GM21576 (cell line): ENCODE results near the gene CADPS2.

ENCODE experiments used
- ATAC-seq: cut with Tn5 transposase; IDR thresholded peaks from one replicate; pipeline ENCODE4 v1.9.1; 2021; ENCODE audit warnings: mild to moderate bottlenecking, moderate library complexity; ENCODE audit not compliant: unreplicated experiment

CADPS2 gene

DNA sequence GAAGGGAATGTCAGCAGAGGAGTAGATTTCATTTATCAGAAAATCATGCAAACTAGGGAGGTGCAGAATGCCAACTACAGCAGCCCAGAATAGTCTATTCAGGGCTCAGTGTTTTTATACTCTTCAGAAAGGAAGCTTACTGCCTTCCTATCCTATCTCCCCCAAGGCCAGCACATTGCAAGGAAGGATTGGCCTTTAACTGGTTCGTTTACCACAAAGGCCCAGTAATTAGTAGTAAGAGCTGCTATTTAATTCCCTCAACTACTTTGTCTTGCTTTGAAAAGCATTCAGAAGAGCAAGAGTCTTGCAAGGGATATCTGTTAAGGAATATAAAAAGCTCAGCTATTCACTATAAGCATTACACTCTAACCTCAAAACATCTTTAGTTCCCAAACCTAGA, 97.1 kb downstream of the CADPS2 start:
- no peak for ATAC-seq

DNA sequence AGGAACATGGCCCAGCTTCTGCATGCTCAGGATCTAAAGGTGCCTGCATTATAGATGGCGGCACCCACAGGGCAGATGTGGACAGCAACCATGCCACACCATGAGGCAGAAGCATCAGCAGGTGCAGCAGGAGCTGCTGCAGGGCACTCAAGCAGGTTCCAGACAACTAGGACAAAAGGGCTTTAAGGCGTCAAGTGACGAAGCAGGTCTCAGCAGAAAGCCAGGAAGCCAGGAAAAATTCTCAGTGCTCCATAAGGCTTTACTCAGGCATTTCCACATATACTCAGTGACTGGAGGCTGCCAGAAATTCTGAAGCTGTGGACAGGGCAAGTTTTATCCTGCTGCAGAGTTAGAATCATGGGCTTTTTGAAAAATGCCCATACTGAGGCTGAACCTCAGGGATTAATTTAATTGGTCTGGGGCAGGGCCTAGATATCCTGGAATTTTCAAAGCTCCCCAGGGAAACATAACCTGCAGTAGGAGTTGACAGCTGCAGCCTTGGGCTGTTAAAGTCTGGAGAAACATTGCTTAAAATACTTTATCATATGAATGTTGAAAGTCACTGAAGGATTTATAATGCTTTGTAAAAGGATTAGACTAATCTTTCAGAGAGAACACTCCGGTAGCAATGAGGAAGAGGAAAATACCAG, 115.4 kb downstream of the CADPS2 start:
- no peak for ATAC-seq

DNA sequence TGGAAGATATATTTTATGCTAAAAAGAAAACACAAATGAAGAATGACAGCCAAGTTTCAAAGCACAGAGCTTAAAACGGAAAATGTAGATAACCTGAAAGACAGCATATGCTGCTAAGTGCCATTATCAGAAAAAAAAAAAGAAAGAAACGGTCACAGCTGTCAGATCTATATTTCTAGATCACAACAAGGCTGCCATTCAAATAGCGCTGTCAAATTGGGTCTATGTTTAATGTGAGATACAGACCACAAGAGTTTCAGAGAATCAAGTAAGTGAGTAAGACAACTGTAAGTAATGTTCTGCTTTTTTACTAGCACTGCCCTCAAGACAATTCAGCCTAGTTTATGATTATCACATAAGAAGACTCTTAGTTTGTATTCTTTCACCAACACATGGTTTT, 117.4 kb downstream of the CADPS2 start:
- ATAC-seq: no peak

DNA sequence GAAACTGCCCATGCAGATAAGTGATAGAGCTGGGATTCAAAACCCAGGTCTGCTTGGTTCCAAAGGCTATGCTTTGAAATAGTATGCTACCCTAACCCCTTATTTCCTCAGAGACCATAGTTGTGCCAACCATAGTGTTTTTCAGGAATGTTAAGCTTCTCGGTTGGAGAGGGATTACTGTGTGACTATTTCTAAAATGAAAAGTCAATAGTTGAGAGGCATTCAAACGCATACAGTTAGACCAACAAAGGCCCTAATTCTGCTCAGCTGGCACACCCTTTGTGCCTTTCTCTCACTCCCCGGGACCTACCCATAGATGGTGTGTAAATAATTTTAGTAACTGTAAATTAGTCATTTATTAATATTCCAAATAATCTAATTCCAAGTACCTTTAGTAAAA, 118.9 kb downstream of the CADPS2 start:
- ATAC-seq: no peak

DNA sequence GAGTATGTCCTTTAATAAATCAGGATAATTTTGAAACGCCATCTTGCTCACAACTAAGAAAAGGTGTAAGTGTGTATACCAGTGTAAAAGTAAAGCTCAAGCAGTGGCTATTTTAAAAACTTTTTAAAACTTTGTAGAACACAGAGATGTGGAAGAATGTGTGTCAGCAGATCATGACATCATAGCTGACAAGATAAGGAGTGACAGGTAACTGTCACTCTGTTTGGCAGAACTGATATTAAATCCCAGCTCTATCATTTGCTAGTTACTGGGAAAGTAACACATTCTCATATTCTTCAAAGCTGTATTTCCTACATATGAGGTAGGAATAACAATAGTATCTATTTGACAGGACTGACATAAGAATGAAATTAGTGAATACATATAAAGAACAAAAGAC, 119.7 kb downstream of the CADPS2 start:
- ATAC-seq: no peak

DNA sequence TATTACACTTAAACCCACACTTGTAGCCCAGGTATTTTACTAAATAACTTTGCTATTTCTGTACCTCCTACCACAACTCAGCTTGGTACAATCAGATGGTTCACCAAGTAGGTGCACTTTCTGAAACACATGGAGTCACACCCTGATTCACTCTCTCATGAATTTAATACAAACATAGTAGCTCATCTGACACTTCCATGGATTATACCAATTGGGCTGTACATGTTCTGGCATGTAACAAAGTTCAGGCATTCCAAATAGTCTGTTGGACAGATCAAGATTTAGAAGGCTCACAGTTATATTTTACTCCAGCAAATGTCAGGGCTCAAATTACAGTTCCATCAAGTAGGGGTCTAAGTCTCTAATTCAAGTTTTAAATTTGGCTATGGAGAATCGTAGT, 121.4 kb downstream of the CADPS2 start:
- no peak for ATAC-seq

DNA sequence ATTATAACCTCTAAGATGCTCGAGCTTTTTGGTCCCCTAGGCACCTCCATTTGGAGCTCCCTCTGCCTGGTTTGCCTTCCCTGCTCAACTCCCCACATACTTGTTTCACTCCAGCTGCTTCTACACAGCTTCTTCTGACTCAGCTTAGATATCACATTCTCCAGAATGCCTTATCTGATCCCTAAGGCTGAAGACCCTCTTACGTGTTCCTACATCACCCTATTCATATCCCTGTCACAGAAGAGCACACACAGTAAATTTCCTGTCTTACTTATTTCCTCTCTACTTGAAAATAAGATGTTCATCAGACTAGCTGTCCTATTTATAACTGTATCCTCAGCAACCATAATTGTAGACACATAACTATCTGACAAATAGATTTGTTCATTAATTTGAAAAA, 122.2 kb downstream of the CADPS2 start:
- no peak for ATAC-seq

DNA sequence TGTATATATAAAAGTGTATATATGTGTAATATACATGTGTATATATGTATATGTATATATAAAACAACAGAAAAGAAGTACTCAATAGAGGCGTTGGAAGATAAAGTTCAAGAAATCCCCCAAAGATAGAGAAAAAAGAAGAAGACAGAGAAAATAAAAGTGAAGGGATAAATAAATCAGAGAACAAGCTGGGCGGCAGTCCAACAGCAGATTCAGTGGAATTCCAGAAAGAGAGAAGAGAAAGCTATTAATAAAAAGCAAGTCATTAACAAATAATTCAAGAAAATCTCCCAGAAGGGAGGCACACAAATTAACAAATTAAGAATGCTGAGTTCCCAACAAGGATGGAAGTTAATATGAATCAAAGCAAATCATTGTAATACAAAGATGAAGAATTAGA, 124.2 kb downstream of the CADPS2 start:
- no peak for ATAC-seq

DNA sequence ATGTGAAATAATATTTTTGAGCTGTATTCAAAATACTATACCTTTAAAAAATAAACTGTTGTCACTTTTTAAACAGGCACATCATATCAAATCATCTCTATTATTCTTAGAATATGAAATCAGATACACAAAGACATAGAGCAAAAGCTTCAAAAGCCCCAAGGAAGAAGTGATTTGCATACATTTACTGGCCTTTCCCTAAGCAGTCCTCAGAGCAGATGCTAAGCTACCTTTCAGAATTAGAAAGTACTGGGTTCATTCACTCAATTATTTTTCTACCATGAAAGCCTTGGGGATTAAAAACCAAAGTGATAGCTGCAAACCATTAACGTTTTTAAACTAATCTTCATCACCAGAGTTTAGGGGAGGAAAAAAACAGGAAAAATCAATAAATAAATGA, 127.8 kb downstream of the CADPS2 start:
- no peak for ATAC-seq

DNA sequence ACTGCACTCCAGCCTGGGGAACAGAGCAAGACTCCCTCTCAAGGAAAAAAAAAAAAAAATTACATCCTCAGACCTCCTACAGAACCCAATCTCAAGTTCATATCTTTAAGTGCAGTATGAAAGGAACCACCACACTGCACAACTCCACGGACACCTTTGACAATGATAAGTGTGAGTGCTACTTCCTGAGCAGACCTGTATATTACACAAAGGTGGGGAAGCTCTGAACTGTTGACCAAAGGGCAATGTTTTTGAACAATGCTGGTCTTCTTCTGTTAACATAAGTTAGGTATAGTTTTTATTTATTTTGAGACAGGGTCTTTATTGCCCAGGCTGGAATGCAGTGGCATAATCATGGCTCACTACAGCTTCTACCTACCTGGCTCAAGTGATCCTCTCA, 129.4 kb downstream of the CADPS2 start:
- ATAC-seq: no peak

DNA sequence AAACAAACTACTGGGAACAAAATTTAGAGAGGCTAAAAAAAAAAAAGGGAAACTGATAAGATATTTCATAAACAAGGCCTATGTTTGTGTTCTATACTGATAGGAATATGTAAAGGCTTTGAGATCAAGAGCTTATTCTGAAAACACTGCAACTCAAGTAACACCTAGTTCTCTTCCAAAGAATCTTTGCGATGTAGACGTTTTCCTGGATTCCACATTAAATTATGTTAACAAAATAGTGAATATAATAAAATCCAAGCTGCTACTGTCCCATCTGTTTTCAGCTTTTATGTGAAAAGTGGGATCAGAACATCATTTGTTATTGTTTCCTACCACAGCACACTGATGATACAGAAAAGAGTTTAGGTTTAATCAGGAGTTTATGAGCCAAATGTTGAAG, 130.6 kb downstream of the CADPS2 start:
- ATAC-seq: no peak

DNA sequence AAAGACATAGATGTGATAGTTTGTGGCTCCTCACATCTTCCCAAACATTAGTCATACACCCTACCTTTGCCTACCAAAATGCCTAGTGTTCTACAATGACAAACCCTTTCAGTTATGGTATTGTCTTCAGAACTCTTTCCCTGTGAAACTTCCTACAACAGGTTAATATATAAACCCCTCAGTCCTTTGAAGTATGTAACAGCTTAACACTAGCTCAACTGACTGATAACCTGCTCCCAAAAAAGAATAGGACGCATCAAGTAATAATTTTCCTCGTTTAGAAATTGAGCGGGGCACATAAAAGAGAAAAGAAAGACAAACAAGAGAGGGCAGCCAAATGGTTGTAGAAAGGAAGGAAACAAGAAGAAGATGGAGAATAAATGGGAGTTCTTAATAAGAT, 133.7 kb downstream of the CADPS2 start:
- ATAC-seq: no peak

DNA sequence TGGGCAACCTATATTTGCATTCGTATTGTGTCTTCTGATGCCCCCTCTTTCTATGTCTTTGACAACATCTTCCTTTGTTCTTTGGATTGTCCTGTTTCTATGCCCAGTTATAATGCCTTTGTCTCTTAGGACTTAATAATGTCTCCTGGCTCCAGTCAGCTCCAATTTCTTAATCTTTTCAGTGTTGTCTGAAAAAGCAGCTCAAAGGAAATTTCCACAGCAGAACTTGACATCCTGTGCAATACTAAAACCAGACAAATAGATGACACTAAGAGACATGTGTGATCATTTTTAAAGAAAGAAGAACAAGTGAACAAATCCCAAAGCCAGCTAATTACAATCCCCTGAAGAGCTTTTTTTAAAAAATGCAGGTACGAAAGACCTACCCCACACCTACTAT, 135.9 kb downstream of the CADPS2 start:
- no peak for ATAC-seq

DNA sequence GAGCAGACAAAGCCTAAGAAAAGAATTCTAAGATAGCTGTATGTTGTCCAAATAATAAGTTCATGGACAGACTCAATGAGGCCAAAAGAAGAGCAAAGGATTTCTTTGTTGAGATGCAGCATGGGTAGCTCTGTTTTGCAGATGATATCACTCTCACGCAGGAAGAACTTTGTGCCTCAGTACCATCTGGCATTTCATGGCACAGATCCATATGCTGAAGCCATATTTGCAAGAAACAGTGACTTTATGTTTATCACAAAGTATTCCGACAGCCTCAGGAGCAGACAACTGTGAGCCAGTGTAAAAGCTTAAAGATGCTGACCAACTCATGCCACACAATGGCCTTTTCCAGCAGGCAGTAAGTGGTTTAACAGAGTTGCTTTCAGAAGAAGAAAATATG, 138.1 kb downstream of the CADPS2 start:
- no peak for ATAC-seq

DNA sequence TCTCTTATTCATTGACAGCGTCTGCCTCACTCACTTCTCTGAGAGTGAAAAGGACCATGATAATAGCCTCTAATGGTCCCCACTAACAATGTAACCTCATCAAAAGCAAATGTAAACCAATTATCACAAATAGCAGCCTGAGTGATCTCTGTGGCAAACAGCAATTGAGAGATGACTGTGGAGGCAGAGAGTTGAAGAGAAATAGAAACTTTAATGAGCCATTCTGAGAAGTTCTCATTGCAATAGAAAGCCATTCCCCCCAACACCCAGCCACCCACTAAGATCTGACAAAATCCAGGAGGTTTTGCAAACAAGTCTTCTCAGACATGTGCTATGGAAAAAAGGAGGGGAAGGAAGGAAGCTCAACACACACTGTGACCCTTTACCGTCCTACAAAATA, 139.3 kb downstream of the CADPS2 start:
- ATAC-seq: no peak

DNA sequence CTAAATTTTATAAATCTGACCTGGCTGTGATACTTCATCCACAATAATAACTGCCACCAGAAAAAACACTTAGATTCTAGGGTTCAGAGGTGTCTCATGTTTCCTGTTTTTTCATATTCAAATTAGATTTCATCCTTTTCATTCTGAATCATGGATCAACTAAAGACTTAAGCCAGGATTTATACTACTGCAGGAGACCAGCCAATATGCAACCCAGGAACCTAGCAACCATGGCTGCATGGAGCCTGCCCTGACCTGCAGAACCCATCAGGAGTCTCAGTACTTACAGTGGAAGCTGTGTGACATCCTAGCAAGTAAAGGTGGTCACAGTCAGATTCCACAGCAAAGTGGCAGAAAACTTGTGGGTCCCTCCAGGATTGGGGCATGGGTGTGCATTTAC, 143.0 kb downstream of the CADPS2 start:
- ATAC-seq: no peak

DNA sequence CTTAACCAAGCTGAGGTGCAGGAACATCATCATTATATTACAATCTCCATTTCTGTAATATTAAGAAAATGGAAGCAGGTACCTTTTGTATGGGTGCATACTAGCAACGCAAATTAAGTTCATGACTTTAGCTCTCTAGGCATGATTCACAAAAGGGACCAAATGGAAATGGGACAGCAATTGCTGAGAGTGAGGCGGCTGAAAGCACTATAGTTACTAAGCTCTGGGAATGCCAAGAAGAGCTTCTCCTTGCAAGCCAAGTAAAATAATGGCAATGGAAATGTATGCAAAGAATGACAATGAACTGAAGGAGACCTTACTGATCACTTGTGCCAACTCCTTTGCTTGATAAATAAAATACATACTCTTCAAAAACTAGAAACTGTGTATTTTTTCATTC, 147.3 kb downstream of the CADPS2 start:
- no peak for ATAC-seq

DNA sequence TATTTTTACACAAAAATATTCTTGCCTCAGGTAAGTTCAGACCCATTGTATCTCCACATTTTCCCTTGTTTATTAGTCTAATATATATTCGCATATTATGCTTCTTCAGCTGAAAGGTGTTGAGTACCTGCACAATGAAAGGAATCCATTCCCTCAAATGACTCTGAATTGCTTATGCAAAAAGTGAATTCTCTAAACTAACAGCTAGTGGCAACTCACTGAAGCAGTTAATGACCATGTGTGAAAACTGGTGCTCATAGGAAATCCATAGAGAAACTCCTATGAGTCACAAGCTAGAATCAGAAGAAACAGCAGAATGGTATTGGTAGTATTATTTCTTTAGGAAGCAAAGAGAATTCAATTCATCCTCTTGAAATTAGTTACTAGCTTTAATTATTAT, 150.1 kb downstream of the CADPS2 start:
- no peak for ATAC-seq

DNA sequence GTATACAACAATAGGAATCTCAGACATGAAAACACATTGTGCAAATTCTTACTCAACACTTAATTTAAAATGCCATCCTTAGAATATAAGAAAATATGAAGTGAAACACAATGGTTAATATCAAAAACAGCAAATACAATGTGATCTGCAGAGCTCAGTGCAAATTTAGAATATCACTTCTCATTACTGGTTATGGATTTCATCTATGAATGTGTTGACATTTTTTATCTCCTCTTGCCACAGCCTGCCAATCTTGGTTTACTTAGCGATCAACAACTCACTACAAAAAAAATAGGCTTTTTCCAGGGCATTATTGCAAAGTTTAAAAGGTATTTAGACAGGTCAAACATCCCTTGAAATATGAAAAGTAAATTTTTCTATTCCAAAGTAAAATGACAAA, 158.5 kb downstream of the CADPS2 start:
- no peak for ATAC-seq

DNA sequence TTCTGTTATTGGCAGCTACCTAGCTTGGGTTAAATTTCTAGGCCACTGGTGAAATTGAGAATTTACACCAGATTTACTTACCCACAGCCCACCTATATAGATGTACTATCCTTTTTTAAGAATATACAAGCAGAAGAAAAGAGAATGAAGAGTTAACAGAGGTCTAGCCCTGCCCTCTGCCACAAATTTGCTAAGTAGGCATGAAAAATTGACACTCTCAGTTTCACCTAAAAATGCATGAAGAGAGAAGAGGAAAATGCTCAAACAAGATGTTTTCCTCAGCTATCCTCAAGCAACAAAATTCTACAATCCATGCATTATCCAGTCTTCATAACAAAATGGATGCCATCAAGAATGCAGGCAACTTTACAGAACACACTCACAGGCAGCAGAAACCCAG, 158.9 kb downstream of the CADPS2 start:
- ATAC-seq: no peak

DNA sequence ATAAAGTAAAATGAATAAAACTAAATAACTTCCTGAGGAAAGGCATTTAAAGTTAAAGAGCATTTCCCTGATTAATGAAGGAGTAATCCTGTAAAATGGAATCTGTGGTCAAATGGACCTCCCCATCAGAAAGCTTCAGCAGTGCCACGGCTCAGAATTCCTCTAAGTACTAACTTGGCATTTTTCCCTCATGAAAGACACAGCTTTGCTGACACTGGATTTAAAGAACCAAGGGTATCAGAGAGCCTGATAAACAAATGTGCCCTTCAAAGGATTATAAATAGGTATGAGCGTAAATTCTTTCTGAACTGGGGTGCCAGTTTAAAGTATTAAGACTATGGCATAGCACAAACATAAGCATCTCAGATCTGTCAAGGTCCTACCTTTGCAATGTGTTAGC, 159.4 kb downstream of the CADPS2 start:
- no peak for ATAC-seq

DNA sequence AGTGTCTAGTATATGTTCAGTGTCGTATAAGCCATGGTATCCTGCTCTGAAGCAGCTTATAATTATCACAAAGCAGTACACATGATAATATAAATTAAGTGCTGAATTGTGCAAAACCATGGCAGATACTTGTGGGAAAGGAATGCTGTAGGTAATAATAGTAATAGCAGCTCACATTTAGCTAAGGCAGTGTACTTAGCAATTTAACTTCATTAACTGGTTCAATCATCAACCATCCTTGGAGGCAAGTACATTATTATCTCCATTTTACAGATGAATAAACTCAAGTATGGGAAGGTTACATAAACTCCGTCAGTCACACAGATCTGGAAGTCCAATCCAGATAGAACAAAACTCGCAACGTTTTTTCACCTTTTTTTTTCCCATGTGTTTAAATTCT, 161.9 kb downstream of the CADPS2 start:
- no peak for ATAC-seq

DNA sequence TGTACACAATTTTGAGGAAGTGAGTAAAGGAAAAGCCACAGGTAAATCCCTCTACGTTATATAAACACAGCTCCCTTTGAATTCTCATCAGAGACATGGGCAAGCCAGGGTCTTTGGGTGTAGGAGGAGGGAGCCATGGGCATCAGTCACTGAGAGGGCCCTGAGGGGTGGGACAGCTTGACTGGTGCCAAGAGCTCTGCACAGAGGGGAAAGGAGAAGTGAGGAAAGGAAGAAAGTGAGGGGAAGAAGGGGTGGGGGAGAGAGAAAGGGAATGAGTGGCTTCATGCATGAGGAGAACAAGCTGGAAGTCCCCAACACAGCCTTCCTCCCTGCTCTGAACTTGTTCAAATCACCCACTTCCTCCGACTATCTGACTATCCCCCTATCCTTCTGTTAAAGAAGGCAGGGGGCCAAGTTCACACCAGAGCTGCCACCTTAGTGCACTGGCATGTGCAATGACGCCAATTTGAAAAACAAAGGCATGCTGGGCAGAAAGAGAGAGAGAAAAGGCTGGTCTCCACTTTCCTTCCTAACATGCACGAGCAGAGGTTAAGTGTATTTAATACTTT, 167.2 kb downstream of the CADPS2 start:
- ATAC-seq: no peak
